Stomach (tissue), 4 donors: ENCODE results near the gene ERVFRD-1.

Experiments used
- CTCF ChIP-seq, 7 experiments: fragments of 450-650 bp in 4 of 7; fragments of 200-600 bp in 3 of 7; sonication (generic) in 3 of 7; IDR thresholded peaks; one replicate each; pipeline ENCODE4 v1.5.1; 2016 to 2019; ENCODE audit warnings: antibody characterized with exemption in 7 of 7, control low read depth in 2 of 7, mild to moderate bottlenecking in 1 of 7
- EP300 ChIP-seq: sonication (generic); formaldehyde crosslinking; IDR thresholded peaks from one replicate; pipeline ENCODE4 v1.6.1; 2017; ENCODE audit warnings: antibody characterized with exemption
- POLR2A ChIP-seq, 4 donors: fragments of 450-650 bp; IDR thresholded peaks; one replicate each; pipeline ENCODE4 v1.6.1; 2016; ENCODE audit warnings: antibody characterized with exemption in 4 of 4, control low read depth in 2 of 4, mild to moderate bottlenecking in 1 of 4, moderate library complexity in 1 of 4

- TF ChIP-seq POLR2A (IDR thresholded peaks at IDR 0.05), result no peak
- TF ChIP-seq CTCF (IDR thresholded peaks at IDR 0.05), result no peak
- TF ChIP-seq EP300, result no peak
Observed at GRCh38 chr6:11120271-11121005, 8.9 kb upstream of the ERVFRD-1 start.
